IPS-18c (cell line): ENCODE results near the gene ZBTB46.
"Not testable (repeated sequence)": the region's sequence is repeated elsewhere in the genome, so short reads cannot be mapped to it uniquely, and the experiment has no call there.

Source experiments
- H3K4me3 ChIP-seq: 2 replicates; pipeline ENCODE4 v1.7.0; 2013; ENCODE audit warnings: low read depth, mild to moderate bottlenecking, low read length, moderate library complexity; ENCODE audit not compliant: insufficient read depth
- H3K9me3 ChIP-seq: one replicate; pipeline ENCODE4 v1.6.1; 2013; ENCODE audit warnings: mild to moderate bottlenecking, low read length, moderate library complexity; ENCODE audit not compliant: control insufficient read depth, insufficient read depth

Gene ZBTB46

GRCh38 chr20:63787302-63787701, 43.8 kb downstream of the ZBTB46 start:
- H3K4me3 ChIP-seq = no peak overlapping the region

GRCh38 chr20:63785691-63786131, 45.4 kb downstream of the ZBTB46 start:
- no peaks in the 10 kb centered on the region for H3K9me3 ChIP-seq

More at GRCh38 chr20:63787302-63787701, 43.8 kb downstream of the ZBTB46 start:
- H3K9me3 ChIP-seq = no peaks in the 10 kb centered on the region

GRCh38 chr20:63783970-63784369, 47.1 kb downstream of the ZBTB46 start:
- no peak overlapping the region for H3K4me3 ChIP-seq
- H3K9me3 ChIP-seq = no peaks in the 10 kb centered on the region

More at GRCh38 chr20:63785691-63786131, 45.4 kb downstream of the ZBTB46 start:
- no peak overlapping the region for H3K4me3 ChIP-seq

GRCh38 chr20:63782521-63782971, 48.5 kb downstream of the ZBTB46 start:
- Histone ChIP-seq H3K4me3 (no peak overlapping the region), H3K9me3 (no peaks in the 10 kb centered on the region)

- Histone ChIP-seq H3K9me3 (no peaks in the 10 kb centered on the region), H3K4me3 (no peak overlapping the region)
These were observed 49.0 kb downstream of the ZBTB46 start for GRCh38 chr20:63782051-63782471.

GRCh38 chr20:63781181-63781580, 49.9 kb downstream of the ZBTB46 start:
- Histone ChIP-seq H3K4me3 (no peak overlapping the region), H3K9me3 (no peaks in the 10 kb centered on the region)

GRCh38 chr20:63778857-63779256, 52.2 kb downstream of the ZBTB46 start:
- H3K4me3 ChIP-seq = no peak overlapping the region
- no peaks in the 10 kb centered on the region for H3K9me3 ChIP-seq

GRCh38 chr20:63778034-63778752, 52.9 kb downstream of the ZBTB46 start:
- H3K4me3 ChIP-seq = no peak overlapping the region

GRCh38 chr20:63777614-63778013, 53.5 kb downstream of the ZBTB46 start:
- Histone ChIP-seq H3K9me3 (no peaks in the 10 kb centered on the region), H3K4me3 (no peak overlapping the region)

More at GRCh38 chr20:63778034-63778752, 52.9 kb downstream of the ZBTB46 start:
- no peaks in the 10 kb centered on the region for H3K9me3 ChIP-seq

GRCh38 chr20:63776875-63777274, 54.2 kb downstream of the ZBTB46 start:
- not testable (repeated sequence) for H3K9me3 ChIP-seq, H3K4me3 ChIP-seq

GRCh38 chr20:63775096-63775978, 55.7 kb downstream of the ZBTB46 start:
- Histone ChIP-seq H3K9me3 (no peaks in the 10 kb centered on the region), H3K4me3 (peak overlapping the region; percentile 49)

- H3K9me3 ChIP-seq = no peaks in the 10 kb centered on the region
- no peak overlapping the region for H3K4me3 ChIP-seq
These were observed 56.8 kb downstream of the ZBTB46 start for GRCh38 chr20:63774306-63774705.

- Histone ChIP-seq H3K9me3 (no peaks in the 10 kb centered on the region), H3K4me3 (no peak overlapping the region)
These were observed 57.4 kb downstream of the ZBTB46 start for GRCh38 chr20:63773571-63774241.

GRCh38 chr20:63772781-63773518, 58.1 kb downstream of the ZBTB46 start:
- no peak overlapping the region for H3K4me3 ChIP-seq
- no peaks in the 10 kb centered on the region for H3K9me3 ChIP-seq

- no peaks in the 10 kb centered on the region for H3K9me3 ChIP-seq
- H3K4me3 ChIP-seq = no peak overlapping the region
These were observed 59.9 kb downstream of the ZBTB46 start for GRCh38 chr20:63771046-63771707.

- H3K9me3 ChIP-seq = no peaks in the 10 kb centered on the region
- H3K4me3 ChIP-seq = no peak overlapping the region
These were observed 61.1 kb downstream of the ZBTB46 start for GRCh38 chr20:63769891-63770474.
